H9 (cell line): ENCODE measurements around the gene KCNH1. TPM values are rescaled to one million over a fixed set of nuclear protein-coding genes. Genes with fewer than 3 reads are reported as not detected.
A peak's percentile ranks its signal among the peaks of the same experiment; 100 is the strongest.

Experiments
- DNase-seq: peaks from one replicate; pipeline ENCODE4 v3.0.0-alpha.2; 2017
- H2AFZ ChIP-seq: one replicate; pipeline ENCODE4 v1.6.1; 2013; ENCODE audit warnings: mild to moderate bottlenecking, low read length, control low read depth, moderate library complexity
- H2AK5ac ChIP-seq: 2 replicates; pipeline ENCODE4 v1.6.1; 2013; ENCODE audit warnings: low read length, control low read depth, mixed read lengths; ENCODE audit not compliant: insufficient read length
- H2BK120ac ChIP-seq: one replicate; pipeline ENCODE4 v1.6.1; 2013; ENCODE audit warnings: low read depth, mild to moderate bottlenecking, low read length, control low read depth, inconsistent platforms; ENCODE audit not compliant: poor library complexity, severe bottlenecking
- H2BK12ac ChIP-seq: 2 replicates; pipeline ENCODE4 v1.6.1; 2013; ENCODE audit warnings: low read length, control low read depth, mixed read lengths, low read depth; ENCODE audit not compliant: insufficient read length
- H2BK15ac ChIP-seq: 2 replicates; pipeline ENCODE4 v1.6.1; 2013; ENCODE audit warnings: low read depth, low read length, control low read depth
- H2BK20ac ChIP-seq: one replicate; pipeline ENCODE4 v1.6.1; 2013; ENCODE audit warnings: low read depth, mild to moderate bottlenecking, low read length, control low read depth, inconsistent platforms; ENCODE audit not compliant: poor library complexity, severe bottlenecking
- H2BK5ac ChIP-seq: 2 replicates; pipeline ENCODE4 v1.6.1; 2013; ENCODE audit warnings: low read length, control low read depth, mixed read lengths; ENCODE audit not compliant: insufficient read length
- H3K14ac ChIP-seq: 2 replicates; pipeline ENCODE4 v1.6.1; 2013; ENCODE audit warnings: low read length, control low read depth; ENCODE audit not compliant: insufficient read depth
- H3K18ac ChIP-seq: 2 replicates; pipeline ENCODE4 v1.6.1; 2013; ENCODE audit warnings: low read depth, mild to moderate bottlenecking, mixed read lengths, low read length, control low read depth; ENCODE audit not compliant: insufficient read length
- H3K23ac ChIP-seq: 2 replicates; pipeline ENCODE4 v1.6.1; 2013; ENCODE audit warnings: low read length, control low read depth, mixed read lengths, low read depth; ENCODE audit not compliant: insufficient read length
- H3K23me2 ChIP-seq: 2 replicates; pipeline ENCODE4 v1.6.1; 2013; ENCODE audit warnings: low read depth, mild to moderate bottlenecking, mixed read lengths, low read length, control low read depth; ENCODE audit not compliant: insufficient read length, poor library complexity, severe bottlenecking
- H3K27ac ChIP-seq: 2 replicates; pipeline ENCODE4 v1.5.1; 2013; ENCODE audit warnings: low read length, control low read depth, mixed read lengths, low read depth; ENCODE audit not compliant: insufficient read length
- H3K27me3 ChIP-seq: 2 replicates; pipeline ENCODE4 v1.6.1; 2013; ENCODE audit warnings: low read length, control low read depth, inconsistent platforms; ENCODE audit not compliant: insufficient read depth
- H3K4ac ChIP-seq: 2 replicates; pipeline ENCODE4 v1.6.1; 2013; ENCODE audit warnings: low read depth, mild to moderate bottlenecking, control low read depth, inconsistent platforms, low read length, moderate library complexity
- H3K4me1 ChIP-seq: 2 replicates; pipeline ENCODE4 v1.6.1; 2013; ENCODE audit warnings: low read length, control low read depth, inconsistent platforms; ENCODE audit not compliant: insufficient read depth
- H3K4me2 ChIP-seq: 2 replicates; pipeline ENCODE4 v1.6.1; 2013; ENCODE audit warnings: low read length, control low read depth, mixed read lengths; ENCODE audit not compliant: insufficient read length, insufficient read depth
- H3K56ac ChIP-seq: 2 replicates; pipeline ENCODE4 v1.6.1; 2013; ENCODE audit warnings: low read depth, mild to moderate bottlenecking, mixed read lengths, low read length, control low read depth; ENCODE audit not compliant: insufficient read length
- H3K79me1 ChIP-seq: 2 replicates; pipeline ENCODE4 v1.6.1; 2013; ENCODE audit warnings: low read depth, mild to moderate bottlenecking, moderate library complexity, low read length, control low read depth, inconsistent platforms; ENCODE audit not compliant: insufficient read depth, poor library complexity, severe bottlenecking
- H3K79me2 ChIP-seq: 2 replicates; pipeline ENCODE4 v1.6.1; 2013; ENCODE audit warnings: low read length, control low read depth, inconsistent platforms; ENCODE audit not compliant: insufficient read depth
- H3K9ac ChIP-seq: 2 replicates; pipeline ENCODE4 v1.6.1; 2013; ENCODE audit warnings: low read length, control low read depth, mixed read lengths; ENCODE audit not compliant: insufficient read length; ENCODE audit errors: extremely low read depth
- H3K9me3 ChIP-seq: one replicate; pipeline ENCODE4 v1.6.1; 2013; ENCODE audit warnings: low read depth, low read length, inconsistent platforms; ENCODE audit not compliant: control insufficient read depth
- H3T11ph ChIP-seq: one replicate; pipeline ENCODE4 v1.6.1; 2013; ENCODE audit warnings: mild to moderate bottlenecking, low read length, control low read depth, inconsistent platforms
- H4K20me1 ChIP-seq: one replicate; pipeline ENCODE4 v1.6.1; 2013; ENCODE audit not compliant: control insufficient read depth, insufficient read length, insufficient read depth
- H4K5ac ChIP-seq: 2 replicates; pipeline ENCODE4 v1.6.1; 2013; ENCODE audit warnings: low read depth, mild to moderate bottlenecking, mixed read lengths, low read length, control low read depth; ENCODE audit not compliant: insufficient read length
- H4K8ac ChIP-seq: replicated peaks from 2 replicates; pipeline ENCODE4 v1.6.1; 2013; ENCODE audit warnings: low read length, control low read depth, mixed read lengths, low read depth; ENCODE audit not compliant: insufficient read length
- H4K91ac ChIP-seq: 2 replicates; pipeline ENCODE4 v1.6.1; 2013; ENCODE audit warnings: low read depth, mild to moderate bottlenecking, moderate library complexity, mixed read lengths, low read length, control low read depth; ENCODE audit not compliant: insufficient read length
- H3K27ac Mint-ChIP-seq, 3 experiments: 2 replicates in 2 of 3; 3 replicates in 1 of 3; pipeline ENCODE4 v1.8.0; 2020 to 2021; ENCODE audit warnings: mixed read lengths in 3 of 3, mild to moderate bottlenecking in 1 of 3, moderate library complexity in 1 of 3
- H3K27me3 Mint-ChIP-seq: 2 replicates; pipeline ENCODE4 v1.8.0; 2021; ENCODE audit warnings: low read depth, mild to moderate bottlenecking, moderate library complexity, mixed read lengths
- H3K36me3 Mint-ChIP-seq, 3 experiments: 2 replicates in 2 of 3; 3 replicates in 1 of 3; pipeline ENCODE4 v1.8.0; 2020 to 2021; ENCODE audit warnings: low read depth in 3 of 3, mixed read lengths in 3 of 3; ENCODE audit not compliant: insufficient read depth in 1 of 3
- H3K4me1 Mint-ChIP-seq, 2 experiments: 2 replicates each; pipeline ENCODE4 v1.8.0; 2020; ENCODE audit warnings: mixed read lengths in 2 of 2
- H3K4me3 Mint-ChIP-seq, 2 experiments: 2 replicates in 1 of 2; 3 replicates in 1 of 2; pipeline ENCODE4 v1.8.0; 2020 to 2021; ENCODE audit warnings: mild to moderate bottlenecking in 2 of 2, mixed read lengths in 2 of 2, moderate library complexity in 1 of 2
- H3K9me3 Mint-ChIP-seq, 2 experiments: 2 replicates in 1 of 2; 3 replicates in 1 of 2; pipeline ENCODE4 v1.8.0; 2020; ENCODE audit warnings: mild to moderate bottlenecking in 2 of 2, mixed read lengths in 2 of 2, moderate library complexity in 1 of 2
- WGBS: extraction: QIAGEN DNeasy Blood & Tissue Kit; methylation state at CpG from one replicate; pipeline ENCODE4 v1.1.7; 2013; ENCODE audit warnings: missing lambda C conversion rate, low lambda C conversion rate, mixed read lengths; ENCODE audit not compliant: insufficient read length; ENCODE audit errors: extremely low coverage; 5-methylcytosine and 5-hydroxymethylcytosine counted together
- total RNA-seq: library from RNA; stranded (reverse); gene quantifications from 2 replicates; pipeline ENCODE4 v1.2.1, GENCODE V29; 2021
- TF ChIP-seq, protein P1 (sequence below): fragments of 200-600 bp; sonication (generic); conservative IDR thresholded peaks from 3 replicates; pipeline ENCODE4 v1.8.0; 2021; ENCODE audit warnings: antibody characterized with exemption, mild to moderate bottlenecking

KCNH1 gene
- total RNA-seq, 1 experiment from 2014 or later: 0.11 TPM

DNA sequence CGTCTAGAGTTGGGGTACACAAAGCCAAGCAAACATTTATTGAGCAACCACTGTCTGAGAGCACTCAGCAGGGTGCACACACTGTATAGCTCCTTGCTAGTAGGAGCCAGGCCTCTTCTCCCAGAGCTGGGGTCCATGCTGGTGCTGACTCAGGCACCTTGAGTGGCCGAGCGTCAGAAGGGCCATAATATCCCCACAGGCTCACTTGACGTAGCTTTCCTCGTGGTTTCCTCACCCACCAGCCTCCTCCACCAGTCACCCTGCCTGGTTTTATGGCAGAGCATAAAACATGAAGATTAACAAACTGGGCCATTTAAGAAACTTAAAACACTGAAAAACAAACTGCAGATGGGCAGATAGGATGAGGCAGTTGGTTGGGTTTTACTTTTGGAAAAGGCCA lies 443.7 kb downstream of the KCNH1 start:
- Histone ChIP-seq H3K79me2 (no peaks in the 10 kb centered on the region), H3K23ac (no peak overlapping the region), H4K20me1 (no peaks in the 10 kb centered on the region), H4K5ac (no peak overlapping the region), H3K23me2 (no peaks in the 10 kb centered on the region), H2BK12ac (no peak overlapping the region), H3K4ac (no peak overlapping the region), H3K56ac (no peak overlapping the region), H4K8ac (no peak overlapping the region), H3T11ph (no peak overlapping the region), H3K9ac (no peak overlapping the region), H2AFZ (no peak overlapping the region), H3K79me1 (no peaks in the 10 kb centered on the region), H3K18ac (no peak overlapping the region), H2BK20ac (no peak overlapping the region), H2BK15ac (no peak overlapping the region), H3K4me1 (no peaks in the 10 kb centered on the region), H3K27ac (no peak overlapping the region), H2BK120ac (no peak overlapping the region), H3K4me2 (no peak overlapping the region), H2BK5ac (no peak overlapping the region), H2AK5ac (no peak overlapping the region), H3K9me3 (no peaks in the 10 kb centered on the region), H3K14ac (no peak overlapping the region; the same call in 1 of the 2 replicates), H4K91ac (no peak overlapping the region), H3K27me3 (no peaks in the 10 kb centered on the region)
- H3K36me3 Mint-ChIP-seq: no peaks in the 10 kb centered on the region
- H3K4me3 Mint-ChIP-seq: no peak overlapping the region
- peak overlapping the region in 1 of 3 experiments; percentile 79; a peak in 1 of 7 replicates for H3K27ac Mint-ChIP-seq
- TF ChIP-seq, protein P1, sequence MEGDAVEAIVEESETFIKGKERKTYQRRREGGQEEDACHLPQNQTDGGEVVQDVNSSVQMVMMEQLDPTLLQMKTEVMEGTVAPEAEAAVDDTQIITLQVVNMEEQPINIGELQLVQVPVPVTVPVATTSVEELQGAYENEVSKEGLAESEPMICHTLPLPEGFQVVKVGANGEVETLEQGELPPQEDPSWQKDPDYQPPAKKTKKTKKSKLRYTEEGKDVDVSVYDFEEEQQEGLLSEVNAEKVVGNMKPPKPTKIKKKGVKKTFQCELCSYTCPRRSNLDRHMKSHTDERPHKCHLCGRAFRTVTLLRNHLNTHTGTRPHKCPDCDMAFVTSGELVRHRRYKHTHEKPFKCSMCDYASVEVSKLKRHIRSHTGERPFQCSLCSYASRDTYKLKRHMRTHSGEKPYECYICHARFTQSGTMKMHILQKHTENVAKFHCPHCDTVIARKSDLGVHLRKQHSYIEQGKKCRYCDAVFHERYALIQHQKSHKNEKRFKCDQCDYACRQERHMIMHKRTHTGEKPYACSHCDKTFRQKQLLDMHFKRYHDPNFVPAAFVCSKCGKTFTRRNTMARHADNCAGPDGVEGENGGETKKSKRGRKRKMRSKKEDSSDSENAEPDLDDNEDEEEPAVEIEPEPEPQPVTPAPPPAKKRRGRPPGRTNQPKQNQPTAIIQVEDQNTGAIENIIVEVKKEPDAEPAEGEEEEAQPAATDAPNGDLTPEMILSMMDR: no peak
- H3K4me1 Mint-ChIP-seq: no peaks in the 10 kb centered on the region
- DNase-seq: no peak
- no peaks in the 10 kb centered on the region for H3K27me3 Mint-ChIP-seq
- WGBS: no CpG with 5 or more reads among the region's 5 CpGs
- H3K9me3 Mint-ChIP-seq: no peaks in the 10 kb centered on the region
